HG03558 (cell line): ENCODE measurements around the gene ROBO4.

Experiments used
- ATAC-seq: cut with Tn5 transposase; IDR thresholded peaks from one replicate; pipeline ENCODE4 v1.9.1; 2021; ENCODE audit warnings: moderate number of reproducible peaks; ENCODE audit not compliant: unreplicated experiment; ENCODE audit errors: extremely low read depth

ROBO4 gene

GRCh38 chr11:124859171-124859570 lies 38.5 kb downstream of the ROBO4 start:
- no peak for ATAC-seq

DNA sequence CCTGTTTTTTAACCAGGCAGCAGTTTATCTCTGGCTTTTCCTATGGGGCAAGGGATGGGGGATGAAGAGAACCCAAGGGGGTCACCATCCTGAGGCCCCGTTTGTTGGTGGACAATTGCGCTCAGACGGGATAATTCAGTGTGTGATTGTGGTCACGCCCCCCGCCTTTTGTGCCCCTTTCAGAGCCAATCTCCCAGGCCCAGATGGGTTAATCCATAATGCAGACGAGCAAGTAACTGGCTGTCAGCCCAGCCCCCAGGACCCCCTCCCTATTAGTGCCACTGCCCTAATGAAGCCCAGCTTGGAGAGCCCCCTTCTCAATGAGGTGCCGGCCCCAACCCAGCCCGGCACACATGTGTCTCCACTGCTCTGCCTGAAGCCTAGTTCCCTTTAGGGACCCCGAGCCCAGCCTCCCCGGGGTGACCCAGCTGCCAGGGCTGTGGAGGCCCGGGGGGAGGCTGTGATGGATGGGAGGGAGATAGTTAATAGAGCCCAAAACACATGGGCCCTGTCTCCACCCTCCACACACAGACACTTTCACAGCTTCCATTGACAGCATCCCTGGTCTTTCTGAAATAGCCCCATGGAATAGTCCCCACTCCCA lies 51.5 kb downstream of the ROBO4 start:
- no peak for ATAC-seq

DNA sequence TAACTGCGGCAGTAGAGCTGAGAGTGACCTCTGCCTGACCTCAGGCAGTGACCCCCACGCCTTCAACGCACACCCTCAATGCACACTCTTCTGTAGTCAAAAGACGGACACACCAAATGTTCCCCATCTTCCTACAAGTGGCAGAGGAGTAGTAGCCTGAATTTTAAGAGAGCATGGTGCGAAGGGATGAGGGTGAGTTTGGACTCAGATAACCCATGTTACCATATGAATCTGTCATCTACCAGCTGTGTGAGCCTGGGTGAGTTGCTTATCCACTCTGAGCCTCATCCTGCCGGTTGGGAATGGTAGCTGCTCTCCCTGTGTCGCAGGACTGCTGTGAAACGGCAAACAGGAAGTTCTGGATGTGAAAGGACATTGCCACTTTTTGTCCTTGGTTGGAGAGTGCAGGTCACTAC lies 53.0 kb downstream of the ROBO4 start:
- no peak for ATAC-seq

DNA sequence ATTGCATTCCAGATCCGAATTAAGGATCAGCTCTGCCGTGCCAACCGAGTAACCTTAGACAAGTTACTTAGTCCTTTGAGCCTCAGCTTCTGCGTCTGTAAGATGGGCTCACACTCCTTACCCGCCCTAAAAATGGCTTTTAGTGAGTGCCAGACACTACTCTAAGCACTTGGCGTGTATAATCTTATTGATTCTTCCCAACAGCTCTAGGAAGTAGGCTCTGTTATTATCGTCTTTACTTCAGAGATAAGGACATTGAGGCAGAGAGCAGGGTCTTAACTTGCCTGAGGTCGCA lies 54.1 kb downstream of the ROBO4 start:
- ATAC-seq: no peak

DNA sequence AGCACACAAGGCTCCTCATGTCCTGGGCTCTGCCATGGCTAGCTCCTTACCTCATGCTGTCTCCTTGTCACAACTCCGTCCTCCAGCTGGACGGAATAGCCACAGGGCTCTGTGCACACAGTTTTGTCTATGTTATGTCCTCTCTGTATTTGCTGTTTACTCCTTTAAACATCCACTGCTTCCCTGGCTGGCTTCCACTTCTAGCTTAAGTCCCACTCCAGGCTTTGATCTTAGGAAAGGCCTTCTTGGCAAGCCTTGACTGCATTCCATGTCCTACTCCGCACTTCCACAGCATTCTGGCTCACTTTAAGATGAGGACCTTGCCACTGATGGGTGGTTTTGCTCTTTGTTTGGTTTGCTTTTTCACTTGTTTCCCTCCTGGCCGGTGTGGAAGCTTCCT lies 55.4 kb downstream of the ROBO4 start:
- ATAC-seq: no peak

DNA sequence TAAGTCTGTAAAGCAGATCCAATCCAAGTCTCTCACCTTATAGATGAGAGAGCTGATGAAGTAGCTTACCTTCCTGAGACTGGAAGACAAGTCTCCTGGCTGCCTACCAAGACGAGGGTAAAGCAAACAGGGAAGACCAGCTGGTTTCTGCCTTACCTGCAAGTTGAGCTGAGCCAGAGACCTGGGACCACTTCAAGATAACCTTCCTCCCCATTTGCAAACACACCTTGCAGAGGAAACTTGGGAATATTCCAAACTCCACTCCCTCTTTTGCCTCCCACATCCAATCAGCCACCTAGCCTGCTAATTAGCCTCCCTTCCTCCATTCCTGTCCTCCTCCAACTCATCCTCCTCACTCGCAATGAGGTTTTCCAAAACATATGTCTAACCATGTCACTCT lies 55.8 kb downstream of the ROBO4 start:
- ATAC-seq: no peak

- no peak for ATAC-seq
Observed at GRCh38 chr11:124841201-124841600, 56.5 kb downstream of the ROBO4 start.

DNA sequence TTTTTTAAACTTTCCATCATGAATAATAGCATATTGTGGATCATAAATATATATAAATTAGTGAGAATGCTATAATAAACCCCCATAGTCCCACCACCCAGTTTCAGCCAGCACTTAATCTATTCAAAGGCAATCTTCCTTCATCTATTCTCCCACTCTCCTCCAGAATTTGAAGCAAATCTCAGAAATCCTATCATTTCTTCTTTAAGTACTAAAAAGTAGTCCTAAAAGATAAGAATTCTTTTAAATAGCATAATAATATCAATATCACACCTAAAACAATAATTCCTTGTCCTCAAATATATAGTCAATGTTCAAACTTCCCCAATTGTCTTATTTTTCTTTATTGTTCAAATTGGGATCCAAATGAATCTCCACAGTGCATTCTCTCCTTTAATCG lies 57.0 kb downstream of the ROBO4 start:
- ATAC-seq: no peak

DNA sequence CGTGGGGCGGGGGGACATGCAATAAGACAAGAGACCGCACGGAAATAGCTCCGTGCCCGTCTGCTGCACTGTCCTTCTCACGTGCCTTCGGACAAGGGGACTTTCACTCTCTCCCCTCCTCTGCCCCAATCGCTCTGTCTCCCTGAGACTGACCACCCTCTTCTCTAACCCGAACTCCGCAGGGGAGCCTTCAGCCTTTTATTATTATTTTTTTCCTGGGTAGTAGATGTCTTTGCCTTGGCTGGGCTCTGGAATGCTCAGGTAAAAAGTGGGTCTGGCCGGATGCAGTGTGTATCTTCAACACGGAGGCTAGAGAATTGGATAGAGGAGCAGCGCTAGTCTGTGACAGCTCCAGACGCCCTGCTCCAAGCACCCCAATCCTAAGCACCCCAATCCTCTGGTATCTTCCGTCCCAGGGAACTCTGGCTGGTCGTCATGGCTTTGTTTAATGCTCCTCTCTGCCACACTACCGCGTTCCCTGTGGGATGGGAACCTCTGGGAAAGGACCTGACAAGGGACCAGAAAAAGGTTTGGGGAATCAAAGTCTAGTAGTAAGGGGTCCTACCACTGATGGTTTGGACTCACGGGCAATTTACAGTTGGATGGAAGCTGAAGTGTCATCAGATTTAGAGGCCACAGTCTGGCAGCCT lies 57.6 kb downstream of the ROBO4 start:
- no peak for ATAC-seq

DNA sequence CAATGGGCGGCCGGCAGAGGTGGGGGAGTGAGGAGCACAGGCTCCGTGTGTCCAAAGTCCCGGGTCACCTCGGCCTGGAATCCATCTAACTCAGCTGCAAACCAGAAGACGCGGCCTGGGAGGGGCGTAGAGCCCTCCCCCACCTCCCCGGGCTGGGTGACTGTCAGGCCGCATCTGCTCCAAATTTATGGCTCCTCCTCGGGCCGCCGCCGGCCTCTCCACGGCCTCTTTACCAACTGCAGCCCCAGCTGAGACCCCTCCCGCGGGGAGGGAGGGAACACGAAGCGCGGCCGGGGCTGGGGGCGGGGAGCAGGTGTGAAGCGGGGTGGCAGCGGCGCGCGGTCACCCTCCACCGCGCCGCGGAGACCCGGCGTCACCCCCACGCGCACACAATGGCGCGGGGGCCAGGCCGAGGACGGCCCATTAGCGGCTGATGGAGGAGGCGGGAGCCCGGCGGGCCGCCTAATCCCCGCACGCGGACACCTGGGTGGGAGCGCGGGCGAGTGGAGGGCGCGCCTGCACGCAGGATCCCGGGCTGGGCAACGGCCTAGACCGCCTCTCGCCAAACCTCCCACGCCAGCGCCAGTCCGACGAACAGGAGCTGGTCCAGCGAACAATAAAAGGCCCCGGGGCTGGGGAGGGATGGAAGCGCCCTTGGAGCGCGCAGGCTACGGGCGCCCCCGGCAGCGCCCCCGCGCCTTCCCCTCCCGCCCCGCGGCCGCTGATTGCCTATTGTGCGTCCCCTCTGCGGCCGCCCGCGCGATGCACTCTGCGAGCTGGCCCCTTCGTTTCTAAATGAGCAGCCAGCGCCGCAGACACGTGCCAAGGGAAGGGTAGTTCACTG lies 58.3 kb downstream of the ROBO4 start:
- ATAC-seq: no peak

DNA sequence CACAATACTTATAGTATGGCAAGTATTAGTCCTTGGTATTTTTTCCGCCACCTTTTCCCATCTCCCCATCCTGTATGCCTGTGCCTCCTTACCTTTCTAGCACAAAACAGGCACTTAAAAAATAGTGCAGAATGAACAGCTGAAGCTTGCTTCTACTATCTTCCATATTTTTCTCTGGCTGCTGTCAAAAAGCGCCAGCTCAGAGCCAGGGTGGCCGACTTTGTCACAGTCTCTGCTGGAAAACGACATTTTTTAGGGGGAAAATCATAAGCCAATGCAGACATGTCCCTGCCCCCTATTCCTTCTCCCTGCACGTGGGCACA lies 58.9 kb downstream of the ROBO4 start:
- no peak for ATAC-seq

GRCh38 chr11:124837491-124837856 lies 60.2 kb downstream of the ROBO4 start:
- ATAC-seq: no peak

DNA sequence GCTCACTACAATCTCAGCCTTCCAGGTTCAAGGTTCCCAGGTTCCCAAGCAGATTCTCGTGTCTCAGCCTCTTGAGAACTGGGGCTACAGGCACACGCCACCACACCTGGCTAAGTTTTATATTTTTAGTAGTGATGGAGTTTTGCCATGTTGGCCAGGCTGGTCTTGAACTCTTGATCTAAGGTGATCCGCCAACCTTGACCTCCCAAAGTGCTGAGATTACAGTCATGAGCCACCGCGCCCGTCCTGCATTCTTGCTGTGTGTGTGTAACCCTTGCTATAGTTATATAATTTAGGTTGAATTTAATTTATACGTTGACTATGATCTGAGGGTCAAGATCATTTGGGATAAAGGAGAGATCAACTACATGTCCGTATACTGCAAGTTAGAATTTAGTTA lies 61.7 kb downstream of the ROBO4 start:
- ATAC-seq: no peak

- ATAC-seq: no peak
Observed at GRCh38 chr11:124834526-124835180, 63.0 kb downstream of the ROBO4 start.
